Epidermal melanocyte (primary cell): Measurements from ENCODE around the gene KCNJ14.

Experiments
- DNase-seq: peaks from one replicate; pipeline ENCODE4 v3.0.0; 2011; ENCODE audit warnings: low spot score; ENCODE audit not compliant: insufficient read length

Gene KCNJ14

DNA sequence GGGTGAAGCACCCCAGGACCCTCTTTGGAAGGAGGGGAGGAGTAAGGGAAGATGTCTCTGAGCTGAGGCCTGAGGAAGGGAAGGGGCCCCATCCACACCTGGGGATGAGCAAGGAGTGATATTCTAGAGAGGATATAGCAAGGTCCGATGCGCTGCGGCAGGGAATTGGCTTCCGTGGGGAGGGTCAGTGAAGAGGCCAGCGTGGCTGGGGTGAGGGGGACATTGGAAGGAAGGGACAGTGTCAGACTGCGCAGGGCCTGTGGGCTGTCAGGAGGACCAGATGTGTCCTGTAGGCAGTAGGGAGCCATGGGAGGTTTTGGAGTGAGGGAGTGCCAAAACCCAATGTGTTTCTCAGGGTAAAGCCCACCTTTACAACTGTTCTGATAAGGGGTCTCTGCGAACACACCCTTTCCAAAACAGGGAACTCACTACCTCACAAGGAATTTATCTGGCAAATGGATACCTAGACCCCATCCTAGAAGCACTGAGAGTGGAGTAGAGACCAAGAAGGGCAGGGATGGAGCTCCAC lies 52.6 kb downstream of the KCNJ14 start:
- DNase-seq = no peak

DNA sequence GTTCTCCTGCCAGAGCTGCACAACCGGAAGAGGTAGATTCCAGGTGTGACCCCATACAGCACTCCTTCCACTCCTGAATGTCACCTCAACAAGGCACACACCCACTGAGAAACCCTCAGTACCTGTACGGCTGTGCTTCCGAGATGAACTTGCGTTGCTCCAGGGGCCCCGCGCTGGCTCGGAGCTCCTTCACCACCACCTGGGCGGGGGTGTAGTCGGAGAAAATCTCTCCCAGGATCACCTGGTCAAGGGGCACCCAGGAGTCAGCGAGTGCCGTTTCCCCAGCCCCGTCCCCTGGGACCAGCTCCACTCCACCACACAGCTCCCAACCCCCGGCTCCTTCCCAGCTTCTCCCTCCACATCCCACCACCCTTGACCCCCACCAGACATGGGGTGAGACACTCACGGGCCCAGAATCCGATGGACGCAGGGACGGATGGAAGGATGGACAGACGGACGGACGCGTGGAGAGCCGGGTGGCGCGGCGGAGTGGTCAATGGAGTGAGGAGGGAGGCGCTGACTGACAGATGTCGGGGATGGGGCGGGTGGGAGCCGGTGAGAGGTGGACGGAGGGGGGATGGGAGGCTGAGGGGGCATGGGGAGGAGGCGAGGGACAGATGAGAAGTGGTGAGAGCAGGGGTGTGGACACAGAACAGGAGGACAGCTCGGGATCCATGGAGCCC lies 53.5 kb downstream of the KCNJ14 start:
- DNase-seq = no peak

DNA sequence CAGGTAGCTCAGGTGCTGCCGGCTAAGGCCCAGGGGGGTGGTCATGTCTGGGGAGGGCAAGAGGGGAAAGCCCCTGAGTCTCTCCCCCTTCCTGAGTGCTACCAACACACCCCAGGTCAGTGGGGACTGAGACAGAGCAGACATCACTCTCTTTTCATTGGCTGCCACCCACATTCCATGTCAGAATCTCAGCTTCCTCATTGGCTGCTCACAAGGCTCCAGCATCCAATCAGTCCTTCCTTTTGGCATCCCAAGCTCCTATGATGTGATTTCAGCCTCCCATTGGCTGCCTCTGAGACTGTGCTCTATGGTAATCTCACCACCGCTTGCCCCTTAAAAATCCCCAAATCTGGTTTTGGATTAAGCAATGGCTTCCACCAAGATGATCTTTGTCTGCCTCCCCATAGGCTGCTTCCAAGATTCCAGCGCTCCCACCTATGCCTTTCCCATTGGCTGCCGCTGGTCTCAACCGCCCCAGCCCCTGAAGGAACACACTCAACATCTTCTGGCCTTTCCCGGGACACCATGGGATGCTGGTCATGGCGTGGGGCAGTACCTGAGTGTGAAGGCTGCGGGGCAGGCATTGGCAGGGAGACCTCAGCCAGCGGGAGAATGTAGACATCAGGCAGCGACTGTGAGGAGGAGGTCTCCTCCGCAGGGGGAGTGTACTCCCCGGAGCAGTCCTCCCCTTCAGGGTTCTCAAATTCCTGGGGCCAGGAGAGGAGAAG lies 54.3 kb downstream of the KCNJ14 start:
- DNase-seq = no peak

DNA sequence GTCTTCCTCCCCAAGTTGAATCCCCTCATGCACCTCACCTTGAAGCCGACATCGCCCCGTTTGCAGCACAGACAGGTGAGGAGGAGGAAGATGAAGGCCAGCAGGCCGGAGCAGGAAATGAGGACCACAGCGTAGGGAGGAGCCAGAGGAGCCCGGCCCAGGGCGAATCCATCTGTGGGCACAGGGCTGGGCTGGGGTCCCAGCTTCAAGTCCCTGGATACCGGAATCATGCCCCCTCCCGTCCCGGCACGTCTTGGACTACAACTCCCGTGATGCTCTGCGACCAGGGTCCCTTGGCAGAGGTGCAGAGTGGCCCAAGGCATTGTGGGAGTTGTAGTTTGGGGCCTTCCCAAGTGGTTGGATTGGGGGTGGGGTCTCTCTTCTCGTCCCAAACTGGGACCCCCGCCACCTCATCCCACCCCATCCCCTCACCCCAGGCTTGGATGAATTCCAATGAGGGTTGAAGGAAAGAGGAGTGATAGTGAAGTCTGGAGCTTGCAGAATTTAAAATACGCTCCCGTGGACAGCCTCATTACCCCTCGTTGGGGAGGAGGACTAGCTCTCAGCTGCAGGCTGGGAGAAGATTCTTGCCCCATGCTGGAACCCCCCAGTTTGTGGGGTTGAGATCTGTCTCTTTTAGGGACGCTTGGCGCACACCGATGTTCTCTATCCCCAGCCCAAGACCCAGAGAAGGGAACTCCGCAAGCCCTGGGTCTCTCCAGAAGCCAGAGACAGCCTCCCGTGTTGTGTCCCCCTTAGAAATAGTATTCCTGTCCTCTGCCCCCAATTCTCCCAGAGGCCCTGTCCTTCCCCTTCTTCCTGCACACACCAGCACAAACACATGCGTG lies 55.3 kb downstream of the KCNJ14 start:
- DNase-seq = no peak

DNA sequence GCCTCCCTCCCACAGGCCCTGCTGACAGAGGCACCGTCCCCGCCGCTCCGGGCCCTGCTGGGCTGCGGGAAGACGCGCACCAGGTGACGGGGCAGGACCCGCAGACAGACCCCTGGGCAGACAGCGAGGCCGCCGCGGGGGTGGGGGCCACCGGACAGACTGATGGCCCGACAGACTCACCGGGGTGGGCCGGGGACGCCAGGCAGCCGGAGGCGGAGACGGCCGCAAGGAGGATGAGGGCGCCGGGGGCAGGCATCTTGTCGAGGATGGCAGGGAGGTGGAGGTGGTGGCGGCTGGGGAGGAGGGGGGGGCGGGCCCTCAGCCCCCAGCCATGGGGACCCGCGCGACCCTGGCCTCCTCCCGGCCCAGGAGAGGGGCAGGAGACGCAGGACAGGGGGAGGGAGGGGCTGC lies 56.0 kb downstream of the KCNJ14 start:
- DNase-seq = no peak

DNA sequence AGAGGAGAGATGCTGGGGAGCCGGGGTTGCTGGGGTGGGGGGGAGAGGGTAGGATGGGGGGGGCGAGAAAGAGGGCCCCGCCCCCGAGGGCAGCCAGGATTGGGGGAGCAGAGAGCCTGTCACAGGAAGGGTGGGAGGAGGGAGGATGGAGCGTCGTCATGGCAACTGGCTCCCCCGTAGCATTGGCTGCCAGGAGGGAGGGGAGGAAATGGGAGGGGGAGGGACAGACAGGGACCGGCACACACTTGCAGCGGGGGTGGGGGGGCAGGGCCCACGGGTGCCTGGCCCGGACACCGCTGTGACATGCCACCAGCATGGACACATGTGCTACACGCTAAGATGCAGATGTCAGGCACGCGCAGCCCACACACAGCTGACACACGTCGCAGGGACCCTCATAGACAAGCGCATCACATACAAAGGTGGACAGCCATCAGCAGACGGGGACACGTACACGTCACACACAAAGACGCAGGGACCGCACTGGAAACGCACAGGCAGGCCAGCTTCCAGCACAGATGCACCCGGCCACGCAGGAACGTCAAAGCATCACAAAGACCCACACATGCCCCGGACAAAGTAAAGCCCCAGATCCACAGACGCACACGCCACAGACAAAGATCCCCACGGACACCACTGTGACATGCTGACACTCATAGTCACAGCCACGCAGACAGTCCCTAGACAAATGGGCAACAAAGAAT lies 56.6 kb downstream of the KCNJ14 start, which contains the start of gene LMTK3:
Gene LMTK3, minus strand, starts transcription at position 36 of the 704 bp plus-strand sequence. CDS start 259 bp downstream, outside the sequence.
- no peak for DNase-seq

DNA sequence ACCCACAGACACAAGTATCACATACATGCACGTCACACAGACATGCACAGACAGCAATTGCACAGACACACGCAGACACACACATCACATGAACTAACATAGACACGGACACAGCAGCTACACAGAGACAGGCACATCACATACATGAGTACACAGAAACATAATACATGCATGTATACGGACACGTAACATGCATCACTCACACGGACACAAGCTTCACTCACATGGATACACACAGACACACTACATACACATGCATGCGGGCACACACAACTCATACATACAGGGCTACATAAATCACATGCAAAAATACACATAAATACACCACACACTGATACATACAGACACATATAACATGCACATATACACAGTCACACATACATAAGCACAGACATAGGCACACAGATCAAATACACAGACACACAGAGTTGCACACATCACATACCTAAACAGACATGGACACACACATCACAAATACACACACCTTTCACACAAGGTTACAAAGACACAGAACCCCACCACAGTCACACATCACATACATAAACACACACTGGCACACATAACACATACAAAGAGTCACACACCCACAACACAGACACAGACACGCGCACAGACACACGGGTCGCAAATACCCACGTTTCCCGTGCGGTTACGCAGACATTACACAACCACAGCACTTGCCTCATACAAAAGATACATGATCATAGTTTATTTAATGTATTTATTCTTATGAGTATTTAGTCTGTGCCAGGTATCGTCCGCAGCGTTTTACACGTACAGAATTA lies 57.3 kb downstream of the KCNJ14 start:
- DNase-seq = no peak

DNA sequence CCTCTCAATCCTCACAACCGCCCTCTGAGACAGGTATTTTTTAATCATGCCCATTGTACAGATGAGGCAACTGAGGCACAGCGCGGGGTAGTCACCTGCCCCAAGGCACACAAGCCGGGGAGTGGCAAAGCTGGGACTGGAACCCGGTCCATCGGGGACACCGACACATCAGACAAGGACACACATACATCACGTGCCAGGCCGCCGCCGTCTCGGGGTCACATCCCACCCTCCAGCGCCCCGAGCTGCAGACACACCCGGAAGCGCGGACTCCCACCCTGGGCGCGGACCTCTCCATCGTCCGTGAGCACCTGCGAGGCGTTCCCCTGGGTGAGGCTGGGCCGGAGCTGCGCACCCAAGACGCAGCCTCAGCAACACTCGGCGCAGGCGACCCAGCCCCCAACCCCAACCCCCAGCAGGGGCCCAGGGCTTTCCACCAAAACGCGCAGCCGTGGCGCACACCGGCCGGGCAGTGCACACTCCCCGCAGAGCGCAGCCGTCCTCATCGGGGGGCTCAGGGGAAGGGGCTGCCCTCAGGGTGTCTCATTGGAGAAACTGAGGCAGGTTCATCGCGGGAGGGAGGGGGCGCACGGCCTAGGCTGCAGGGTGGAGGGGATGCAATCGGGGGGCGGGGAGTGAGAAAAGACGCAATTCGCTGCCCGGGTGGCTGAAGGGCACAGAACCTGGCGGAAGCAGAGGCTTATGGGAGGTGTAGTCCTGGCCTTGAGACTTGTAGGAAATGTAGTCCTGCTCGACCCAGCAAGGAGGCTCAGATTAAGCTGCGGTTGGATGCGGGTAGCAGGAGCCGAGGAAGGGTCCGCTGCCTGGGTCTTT lies 58.1 kb downstream of the KCNJ14 start:
- DNase-seq = peak; percentile 92

DNA sequence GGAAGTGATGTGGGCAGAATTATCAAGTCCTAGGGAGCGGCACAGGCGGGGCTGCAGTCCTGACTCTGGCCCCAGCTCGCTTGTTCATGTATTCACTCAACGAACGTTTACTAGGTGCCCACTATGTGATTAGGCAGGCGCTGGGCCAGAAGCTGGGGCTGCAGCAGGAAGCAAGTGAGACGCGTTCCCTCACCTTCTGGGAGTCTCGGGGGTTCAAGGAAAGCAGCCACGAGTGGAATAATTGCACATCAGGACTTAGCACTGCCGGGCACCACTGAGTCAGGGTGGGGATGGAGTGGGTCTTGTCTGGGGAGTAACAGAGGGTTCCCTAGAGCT lies 58.7 kb downstream of the KCNJ14 start:
- no peak for DNase-seq

DNA sequence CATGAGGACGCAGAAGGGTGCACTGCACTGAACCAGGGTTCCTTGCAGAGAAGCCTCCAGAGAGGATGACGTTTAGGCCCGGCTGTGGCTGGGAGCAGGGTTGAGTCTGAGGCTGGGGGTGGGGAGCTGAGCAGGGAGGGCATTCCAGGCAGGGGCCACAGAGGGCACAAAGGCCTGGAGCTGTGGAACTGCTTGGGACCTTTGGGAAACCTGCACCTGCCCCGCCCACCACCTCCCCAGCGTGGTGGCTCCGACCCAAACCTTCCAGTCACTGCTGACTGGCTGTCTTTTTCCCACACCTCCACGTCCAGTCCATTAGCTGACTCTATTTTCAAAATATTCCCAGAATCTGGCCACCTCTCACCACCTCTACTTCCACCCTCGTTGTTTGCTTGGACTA lies 61.2 kb downstream of the KCNJ14 start:
- DNase-seq = no peak
